B cell (primary cell): ENCODE measurements around the gene CNOT6. TPM values are rescaled to one million over a fixed set of nuclear protein-coding genes. Genes with fewer than 3 reads are reported as not detected.

Source experiments
- ATAC-seq: fragments of 200-7000 bp; cut with Tn5 transposase; one replicate; pipeline ENCODE4 v1.10.0; 2021; ENCODE audit warnings: low read depth, mild to moderate bottlenecking, moderate number of reproducible peaks, moderate library complexity
- CTCF ChIA-PET: fragments of 350-600 bp; sonication (Branson Sonifier 250); formaldehyde crosslinking; loops from one replicate; lab custom pipeline; 2021; ENCODE audit warnings: antibody characterized with exemption, inconsistent platforms; lab: Charles Lee
- POLR2A ChIA-PET: fragments of 350-600 bp; sonication (Branson Sonifier 250); formaldehyde crosslinking; loops from one replicate; lab custom pipeline; 2021; ENCODE audit warnings: antibody characterized with exemption; lab: Charles Lee
- DNase-seq: peaks from one replicate; pipeline ENCODE4 v3.0.0; 2013
- H2AFZ ChIP-seq: 2 replicates; pipeline ENCODE4 v1.6.1; 2012; ENCODE audit warnings: mild to moderate bottlenecking, low read depth, low read length; ENCODE audit not compliant: insufficient read depth, poor library complexity, severe bottlenecking
- H3K27ac ChIP-seq, 2 donors: 1 replicate in 1 of 2; 2 replicates in 1 of 2; pipeline ENCODE4 v1.5.1; 2012 to 2013; ENCODE audit warnings: low read length in 2 of 2, mild to moderate bottlenecking in 2 of 2, moderate library complexity in 1 of 2
- H3K27me3 ChIP-seq, 4 experiments: fragments of 200-600 bp in 1 of 4; sonication (generic) in 1 of 4; replicated peaks in 1 of 4; 1 replicate in 2 of 4; 2 replicates in 2 of 4; pipeline versions ENCODE4 v1.6.1 to v1.7.0; 2013 to 2016; ENCODE audit warnings: low read length in 3 of 4, mild to moderate bottlenecking in 2 of 4, mixed read lengths in 1 of 4, moderate library complexity in 1 of 4; ENCODE audit not compliant: insufficient read depth in 4 of 4, control insufficient read depth in 3 of 4; ENCODE audit errors: control extremely low read depth in 1 of 4
- H3K36me3 ChIP-seq, 2 experiments: replicated peaks in 1 of 2; 1 replicate in 1 of 2; 2 replicates in 1 of 2; pipeline versions ENCODE4 v1.6.1 to v1.7.1; 2013; ENCODE audit warnings: low read length in 1 of 2; ENCODE audit not compliant: insufficient read depth in 2 of 2, control insufficient read depth in 1 of 2; ENCODE audit errors: control extremely low read depth in 1 of 2, extremely low read depth in 1 of 2
- H3K4me1 ChIP-seq, 2 donors: fragments of 200-600 bp in 1 of 2; sonication (generic) in 1 of 2; 1 replicate in 1 of 2; 2 replicates in 1 of 2; pipeline versions ENCODE4 v1.5.1 to v1.6.1; 2013 to 2017; ENCODE audit warnings: low read length in 2 of 2; ENCODE audit not compliant: control insufficient read depth in 2 of 2, insufficient read depth in 2 of 2
- H3K4me2 ChIP-seq: replicated peaks from 2 replicates; pipeline ENCODE3; 2012; ENCODE audit warnings: mild to moderate bottlenecking, low read depth, low read length; ENCODE audit not compliant: poor library complexity, severe bottlenecking
- H3K4me3 ChIP-seq, 5 experiments: fragments of 200-600 bp in 1 of 5; sonication (generic) in 1 of 5; 1 replicate in 3 of 5; 2 replicates in 2 of 5; pipeline versions ENCODE4 v1.5.1 to v1.7.0; 2011 to 2016; ENCODE audit warnings: low read length in 4 of 5, mild to moderate bottlenecking in 4 of 5, low read depth in 2 of 5, control low read depth in 1 of 5, moderate library complexity in 1 of 5; ENCODE audit not compliant: insufficient read depth in 1 of 5; ENCODE audit errors: control extremely low read depth in 1 of 5, extremely low read depth in 1 of 5
- H3K79me2 ChIP-seq: fragments of 200-600 bp; sonication (generic); one replicate; pipeline ENCODE4 v1.6.0; 2016; ENCODE audit warnings: low read length; ENCODE audit not compliant: control insufficient read depth, insufficient read depth
- H3K9ac ChIP-seq: fragments of 200-600 bp; sonication (generic); 2 replicates; pipeline ENCODE4 v1.6.1; 2017; ENCODE audit warnings: mild to moderate bottlenecking, low read length, moderate library complexity
- H3K9me3 ChIP-seq, 3 donors: one replicate each; pipeline versions ENCODE4 v1.6.1 to v1.7.1; 2013; ENCODE audit warnings: low read length in 2 of 3; ENCODE audit not compliant: control insufficient read depth in 2 of 3, insufficient read depth in 1 of 3; ENCODE audit errors: control extremely low read depth in 1 of 3
- H4K20me1 ChIP-seq: 2 replicates; pipeline ENCODE4 v1.6.0; 2012; ENCODE audit warnings: mild to moderate bottlenecking, low read length; ENCODE audit not compliant: insufficient read depth, control insufficient read depth, poor library complexity, severe bottlenecking
- H3K27ac Mint-ChIP-seq: one replicate; pipeline ENCODE4 v1.8.0; 2021; ENCODE audit warnings: mixed read lengths
- H3K27me3 Mint-ChIP-seq: one replicate; pipeline ENCODE4 v1.8.0; 2021; ENCODE audit warnings: mixed read lengths
- H3K4me1 Mint-ChIP-seq: one replicate; pipeline ENCODE4 v1.8.0; 2021; ENCODE audit warnings: mixed read lengths
- H3K4me3 Mint-ChIP-seq: one replicate; pipeline ENCODE4 v1.8.0; 2021; ENCODE audit warnings: mixed read lengths
- H3K9me3 Mint-ChIP-seq: one replicate; pipeline ENCODE4 v1.8.0; 2022; ENCODE audit warnings: mixed read lengths; ENCODE audit not compliant: insufficient read depth
- EZH2 ChIP-seq: IDR thresholded peaks from 2 replicates; pipeline ENCODE4 v1.6.1; 2012; ENCODE audit warnings: borderline replicate concordance, low read depth, mild to moderate bottlenecking, moderate library complexity, low read length; ENCODE audit not compliant: insufficient read depth, poor library complexity, severe bottlenecking
- WGBS: methylation state at CpG from one replicate; pipeline ENCODE4 v1.1.5; 2013; ENCODE audit warnings: missing lambda C conversion rate; ENCODE audit not compliant: insufficient coverage; 5-methylcytosine and 5-hydroxymethylcytosine counted together
- intact Hi-C: fragments of 100-400 bp; cut with micrococcal nuclease; formaldehyde crosslinking; loops from one replicate; pipeline ENCODE4 v1.10.0; 2022
- polyA plus RNA-seq: library from polyadenylated mRNA; depleted of rRNA; stranded (reverse); fragments of >200 nt; gene quantifications from 2 replicates; pipeline ENCODE4 v1.2.3, GENCODE V29; 2012
- total RNA-seq, 2 donors: library from RNA; stranded (reverse); fragments of 120-200 nt in 1 of 2; gene quantifications; 1 replicate in 1 of 2; 2 replicates in 1 of 2; pipeline versions ENCODE4 v1.2.3 to v1.2.4, GENCODE V29; 2013 to 2022
- TF ChIP-seq, protein P1 (sequence below): fragments of 200-600 bp; IDR thresholded peaks from one replicate; pipeline ENCODE4 v1.8.0; 2022; ENCODE audit warnings: antibody characterized with exemption, mild to moderate bottlenecking

The CNOT6 gene
- total and polyA plus RNA-seq, 2 donors (not counting 1 experiment from before 2014, with no cell fraction given): 4.3 to 31.1 TPM

DNA sequence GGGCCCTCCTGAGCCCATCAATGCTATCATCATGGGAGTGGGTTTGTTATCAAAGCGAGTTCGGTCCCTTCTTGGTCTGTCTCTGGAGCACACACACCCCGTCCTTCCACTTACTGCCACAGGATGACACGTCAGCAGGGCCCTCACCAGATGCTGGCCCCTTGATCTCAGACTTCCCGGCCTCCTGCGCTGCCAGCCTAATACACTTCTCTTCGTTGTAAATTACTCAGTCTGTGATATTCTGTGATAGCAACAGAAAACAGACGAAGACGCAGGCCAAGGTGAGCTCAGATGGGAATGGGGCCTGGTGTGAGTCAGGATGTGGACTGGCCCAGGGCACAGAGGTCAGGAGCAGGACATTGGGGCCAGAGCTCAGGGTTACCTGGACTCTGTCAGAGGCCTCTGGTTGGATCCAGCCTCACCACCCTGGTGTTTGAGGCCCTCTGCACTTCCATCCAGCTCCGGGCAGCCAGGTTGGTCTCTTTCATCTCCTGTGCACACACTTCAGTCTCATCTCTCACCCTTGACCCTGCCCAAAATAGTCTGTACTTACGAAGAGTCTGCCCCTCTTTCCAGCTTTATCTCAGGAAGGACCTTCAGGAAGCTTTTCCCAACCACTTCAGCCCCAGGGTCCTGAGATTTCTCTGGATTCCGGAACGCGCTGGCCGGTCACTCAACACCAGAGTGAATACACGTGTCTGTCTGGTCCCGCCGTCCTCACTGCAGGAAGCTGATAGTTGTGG, 26.0 kb upstream of the CNOT6 start:
- Histone ChIP-seq H3K27ac (no peak overlapping the region), H2AFZ (no peak overlapping the region), H3K36me3 (no peaks in the 10 kb centered on the region), H3K9ac (no peak overlapping the region), H3K4me1 (peaks cover 0 to 7% of the 10 kb centered on the region in 2 donors), H3K79me2 (no peaks in the 10 kb centered on the region), H4K20me1 (no peaks in the 10 kb centered on the region), H3K9me3 (peaks cover 0 to 8% (median 0%) of the 10 kb centered on the region in 3 donors), H3K4me2 (no peak overlapping the region), H3K27me3 (peaks cover 0 to 11% (median 3%) of the 10 kb centered on the region in 4 experiments), H3K4me3 (no peak overlapping the region)
- TF ChIP-seq EZH2: no peak
- TF ChIP-seq, protein P1, sequence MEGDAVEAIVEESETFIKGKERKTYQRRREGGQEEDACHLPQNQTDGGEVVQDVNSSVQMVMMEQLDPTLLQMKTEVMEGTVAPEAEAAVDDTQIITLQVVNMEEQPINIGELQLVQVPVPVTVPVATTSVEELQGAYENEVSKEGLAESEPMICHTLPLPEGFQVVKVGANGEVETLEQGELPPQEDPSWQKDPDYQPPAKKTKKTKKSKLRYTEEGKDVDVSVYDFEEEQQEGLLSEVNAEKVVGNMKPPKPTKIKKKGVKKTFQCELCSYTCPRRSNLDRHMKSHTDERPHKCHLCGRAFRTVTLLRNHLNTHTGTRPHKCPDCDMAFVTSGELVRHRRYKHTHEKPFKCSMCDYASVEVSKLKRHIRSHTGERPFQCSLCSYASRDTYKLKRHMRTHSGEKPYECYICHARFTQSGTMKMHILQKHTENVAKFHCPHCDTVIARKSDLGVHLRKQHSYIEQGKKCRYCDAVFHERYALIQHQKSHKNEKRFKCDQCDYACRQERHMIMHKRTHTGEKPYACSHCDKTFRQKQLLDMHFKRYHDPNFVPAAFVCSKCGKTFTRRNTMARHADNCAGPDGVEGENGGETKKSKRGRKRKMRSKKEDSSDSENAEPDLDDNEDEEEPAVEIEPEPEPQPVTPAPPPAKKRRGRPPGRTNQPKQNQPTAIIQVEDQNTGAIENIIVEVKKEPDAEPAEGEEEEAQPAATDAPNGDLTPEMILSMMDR: no peak
- ChIA-PET POLR2A (no interaction called here), CTCF (interaction anchor here (0.9 to 2.0 kb wide), 2 partner anchors 11 to 175 kb away, joined by 3 to 5 read pairs; no protein-coding TSS in a partner anchor)
- Mint-ChIP-seq H3K9me3 (no peaks in the 10 kb centered on the region), H3K27ac (no peak overlapping the region), H3K27me3 (peaks cover 10% of the 10 kb centered on the region), H3K4me3 (no peak overlapping the region), H3K4me1 (no peaks in the 10 kb centered on the region)
- intact Hi-C loops: no loop called here
- ATAC-seq (no peak), DNase-seq (no peak)
- 90% methylated on average over 16 of the region's 18 CpGs for WGBS
